Muscle layer of duodenum (tissue), 2 donors: ENCODE results near the gene GARNL3.

Experiments
- H3K27ac ChIP-seq: one replicate; pipeline ENCODE4 v1.7.0; 2013; ENCODE audit warnings: mild to moderate bottlenecking, low read length
- H3K27me3 ChIP-seq: one replicate; pipeline ENCODE4 v1.7.0; 2013; ENCODE audit warnings: low read depth, mild to moderate bottlenecking, control low read depth, low read length
- H3K36me3 ChIP-seq, 2 donors: one replicate each; pipeline ENCODE4 v1.7.0; 2013; ENCODE audit warnings: low read length in 2 of 2, control low read depth in 1 of 2, mild to moderate bottlenecking in 1 of 2; ENCODE audit not compliant: insufficient read depth in 2 of 2, control insufficient read depth in 1 of 2
- H3K4me1 ChIP-seq, 2 donors: one replicate each; pipeline ENCODE4 v1.7.0; 2013; ENCODE audit warnings: low read length in 2 of 2, mild to moderate bottlenecking in 2 of 2, control low read depth in 1 of 2, moderate library complexity in 1 of 2; ENCODE audit not compliant: insufficient read depth in 2 of 2, control insufficient read depth in 1 of 2
- H3K4me3 ChIP-seq, 2 donors: one replicate each; pipeline ENCODE4 v1.7.0; 2013; ENCODE audit warnings: low read length in 2 of 2, low read depth in 1 of 2, mild to moderate bottlenecking in 1 of 2
- H3K9me3 ChIP-seq, 2 donors: one replicate each; pipeline ENCODE4 v1.7.0; 2013; ENCODE audit warnings: low read length in 2 of 2, control low read depth in 1 of 2, mild to moderate bottlenecking in 1 of 2; ENCODE audit not compliant: control insufficient read depth in 1 of 2
- donor health status: healthy.

The GARNL3 gene

GRCh38 chr9:127398715-127399400 is 134.3 kb downstream of the GARNL3 start:
- H3K4me3 ChIP-seq: peak overlapping the region; percentile 63 to 86
- peaks cover 0 to 21% of the 10 kb centered on the region in 2 donors for H3K4me1 ChIP-seq
- H3K36me3 ChIP-seq: peaks cover 10 to 22% of the 10 kb centered on the region in 2 donors
- no peaks in the 10 kb centered on the region for H3K27me3 ChIP-seq
- no peaks in the 10 kb centered on the region for H3K9me3 ChIP-seq
- peak overlapping the region; percentile 29 for H3K27ac ChIP-seq

- H3K4me1 ChIP-seq: peaks cover 0 to 21% of the 10 kb centered on the region in 2 donors
- no peaks in the 10 kb centered on the region for H3K9me3 ChIP-seq
- peaks cover 17 to 32% of the 10 kb centered on the region in 2 donors for H3K36me3 ChIP-seq
- no peak overlapping the region for H3K4me3 ChIP-seq
- no peak overlapping the region for H3K27ac ChIP-seq
- no peaks in the 10 kb centered on the region for H3K27me3 ChIP-seq
Observed at GRCh38 chr9:127399736-127400269, 135.2 kb downstream of the GARNL3 start.

GRCh38 chr9:127402401-127403090 is 138.0 kb downstream of the GARNL3 start:
- H3K36me3 ChIP-seq: peaks cover 27 to 58% of the 10 kb centered on the region in 2 donors
- H3K27ac ChIP-seq: no peak overlapping the region
- no peaks in the 10 kb centered on the region for H3K9me3 ChIP-seq
- peaks cover 0 to 21% of the 10 kb centered on the region in 2 donors for H3K4me1 ChIP-seq
- H3K4me3 ChIP-seq: no peak overlapping the region
- no peaks in the 10 kb centered on the region for H3K27me3 ChIP-seq

GRCh38 chr9:127403507-127404192 is 139.1 kb downstream of the GARNL3 start:
- Histone ChIP-seq H3K4me3 (no peak overlapping the region), H3K27ac (no peak overlapping the region), H3K4me1 (peaks cover 0 to 14% of the 10 kb centered on the region in 2 donors), H3K27me3 (no peaks in the 10 kb centered on the region), H3K36me3 (peaks cover 28 to 58% of the 10 kb centered on the region in 2 donors), H3K9me3 (no peaks in the 10 kb centered on the region)

- Histone ChIP-seq H3K27ac (no peak overlapping the region), H3K27me3 (no peaks in the 10 kb centered on the region), H3K9me3 (no peaks in the 10 kb centered on the region), H3K36me3 (peaks cover 28 to 58% of the 10 kb centered on the region in 2 donors), H3K4me3 (no peak overlapping the region), H3K4me1 (peaks cover 0 to 7% of the 10 kb centered on the region in 2 donors)
Observed at GRCh38 chr9:127404631-127405030, 140.1 kb downstream of the GARNL3 start.

GRCh38 chr9:127405344-127406125 is 141.0 kb downstream of the GARNL3 start:
- no peak overlapping the region for H3K27ac ChIP-seq
- no peaks in the 10 kb centered on the region for H3K9me3 ChIP-seq
- H3K4me3 ChIP-seq: no peak overlapping the region
- no peaks in the 10 kb centered on the region for H3K27me3 ChIP-seq
- peaks cover 0 to 7% of the 10 kb centered on the region in 2 donors for H3K4me1 ChIP-seq
- H3K36me3 ChIP-seq: peaks cover 25 to 53% of the 10 kb centered on the region in 2 donors

GRCh38 chr9:127406799-127407491 is 142.4 kb downstream of the GARNL3 start:
- H3K27ac ChIP-seq: no peak overlapping the region
- peaks cover 19 to 43% of the 10 kb centered on the region in 2 donors for H3K36me3 ChIP-seq
- H3K27me3 ChIP-seq: no peaks in the 10 kb centered on the region
- peaks cover 0 to 7% of the 10 kb centered on the region in 2 donors for H3K4me1 ChIP-seq
- H3K4me3 ChIP-seq: no peak overlapping the region
- no peaks in the 10 kb centered on the region for H3K9me3 ChIP-seq

- Histone ChIP-seq H3K27me3 (no peaks in the 10 kb centered on the region), H3K4me3 (no peak overlapping the region), H3K4me1 (peaks cover 0 to 7% of the 10 kb centered on the region in 2 donors), H3K9me3 (no peaks in the 10 kb centered on the region), H3K36me3 (peaks cover 19 to 43% of the 10 kb centered on the region in 2 donors), H3K27ac (no peak overlapping the region)
Observed at GRCh38 chr9:127407492-127407843, 142.9 kb downstream of the GARNL3 start.

GRCh38 chr9:127411122-127411521 is 146.5 kb downstream of the GARNL3 start:
- H3K4me3 ChIP-seq: no peak overlapping the region
- peaks cover 7 to 14% of the 10 kb centered on the region in 2 donors for H3K36me3 ChIP-seq
- no peaks in the 10 kb centered on the region for H3K9me3 ChIP-seq
- no peak overlapping the region for H3K27ac ChIP-seq
- no peaks in the 10 kb centered on the region for H3K27me3 ChIP-seq
- peaks cover 0 to 22% of the 10 kb centered on the region in 2 donors for H3K4me1 ChIP-seq

GRCh38 chr9:127415141-127415540 is 150.6 kb downstream of the GARNL3 start:
- Histone ChIP-seq H3K4me3 (no peak overlapping the region), H3K36me3 (no peaks in the 10 kb centered on the region), H3K27me3 (no peaks in the 10 kb centered on the region), H3K9me3 (no peaks in the 10 kb centered on the region), H3K27ac (no peak overlapping the region), H3K4me1 (peaks cover 0 to 38% of the 10 kb centered on the region in 2 donors)
